GM11168 (cell line): ENCODE results near the gene SLX9.

ENCODE experiments used
- in situ Hi-C: fragments of 300-500 bp; cut with MboI; formaldehyde crosslinking; loops from one replicate; pipeline ENCODE4 v1.12.0; 2022; ENCODE audit warnings: low sequenced_read_pairs; ENCODE audit not compliant: unreplicated experiment

SLX9 gene

DNA sequence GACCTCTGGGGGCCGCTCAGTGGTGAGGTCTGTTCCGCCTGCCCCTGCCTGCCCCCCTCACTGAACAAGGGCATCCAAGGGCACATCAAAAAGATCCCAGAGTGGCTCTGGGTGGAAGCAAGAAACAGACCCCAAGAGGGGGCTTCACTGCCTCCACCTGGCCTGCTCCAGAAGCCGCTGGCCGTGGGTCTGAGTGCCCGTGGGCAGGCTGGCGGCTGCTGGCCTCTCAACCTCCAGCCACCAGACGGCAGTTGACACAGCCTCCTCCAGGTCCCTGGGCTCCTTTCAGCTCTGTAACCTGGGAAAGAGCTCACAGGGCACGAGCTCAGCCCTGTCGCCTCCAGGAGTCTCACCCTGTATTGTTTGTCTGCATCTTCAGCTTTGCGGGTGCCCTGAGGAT, 56.3 kb downstream of the SLX9 start:
- in situ Hi-C loops: no loop called here

DNA sequence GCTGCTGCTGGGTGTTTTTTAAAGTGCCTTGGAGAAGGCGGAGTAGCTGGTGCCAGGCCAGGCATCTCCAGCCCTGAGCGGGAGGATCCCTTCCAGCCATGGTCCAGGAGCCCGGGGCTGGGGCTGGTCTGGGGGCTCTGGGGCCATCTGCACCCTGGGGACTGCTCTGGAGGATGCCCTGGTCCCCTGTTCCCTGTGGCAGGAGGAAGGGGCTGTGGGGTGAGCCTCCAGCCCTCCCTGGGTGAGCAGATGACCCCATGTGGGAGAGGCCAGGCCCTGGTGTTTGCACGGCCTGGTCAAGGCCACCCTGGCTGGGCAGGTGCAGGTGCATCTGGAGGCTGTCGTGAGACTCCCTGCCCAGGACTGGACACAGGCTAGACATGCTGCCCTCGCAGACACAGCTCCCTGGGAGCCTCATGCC, 56.7 kb downstream of the SLX9 start:
- in situ Hi-C loops: no loop called here

DNA sequence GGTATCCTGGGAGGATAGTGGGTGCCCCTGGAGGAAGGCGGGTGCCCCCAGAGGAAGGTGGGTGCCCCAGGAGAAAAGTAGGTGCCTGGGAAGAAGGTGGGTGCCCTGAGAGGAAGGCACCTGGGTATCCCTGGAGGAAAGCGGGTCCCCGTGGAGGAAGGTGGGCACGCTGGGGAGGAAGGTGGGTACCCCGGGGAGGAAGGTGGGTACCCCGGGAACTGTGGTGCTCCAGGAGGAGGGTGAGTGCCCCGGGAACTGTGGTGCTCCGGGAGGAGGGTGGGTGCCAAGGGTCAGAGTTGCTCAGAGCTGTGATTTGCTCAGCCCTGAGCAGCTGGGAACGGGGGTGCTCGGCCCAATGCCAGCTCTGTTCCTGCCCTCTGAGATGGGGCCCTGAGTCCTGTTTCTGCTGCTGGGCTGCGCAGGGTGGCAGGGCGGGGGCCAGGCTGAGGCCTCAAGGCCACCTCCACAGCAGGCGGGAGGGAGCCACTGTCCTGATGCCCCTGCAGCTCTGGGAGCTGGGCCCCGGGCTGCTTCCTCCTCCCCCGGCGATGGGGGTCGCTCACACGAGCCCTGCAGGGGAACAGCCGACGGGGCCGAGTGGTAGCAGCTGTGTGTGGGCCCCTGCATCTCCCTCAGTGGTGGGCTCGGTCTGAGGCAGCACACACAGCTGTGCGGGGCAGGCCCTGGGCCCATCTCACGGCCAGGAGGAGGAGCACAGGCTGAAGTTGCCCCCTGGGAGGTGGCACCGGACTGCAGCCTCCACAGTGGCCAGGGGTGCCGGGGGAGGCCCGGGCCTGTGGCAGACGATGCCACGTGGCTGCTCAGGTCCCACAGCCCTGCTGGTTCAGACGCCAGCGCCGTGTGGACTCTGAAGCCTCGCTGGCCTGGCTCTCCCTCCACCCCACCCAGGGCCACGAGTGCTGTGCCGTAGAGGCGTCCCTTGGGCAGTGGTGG, 57.4 kb downstream of the SLX9 start:
- in situ Hi-C loops: no loop called here

DNA sequence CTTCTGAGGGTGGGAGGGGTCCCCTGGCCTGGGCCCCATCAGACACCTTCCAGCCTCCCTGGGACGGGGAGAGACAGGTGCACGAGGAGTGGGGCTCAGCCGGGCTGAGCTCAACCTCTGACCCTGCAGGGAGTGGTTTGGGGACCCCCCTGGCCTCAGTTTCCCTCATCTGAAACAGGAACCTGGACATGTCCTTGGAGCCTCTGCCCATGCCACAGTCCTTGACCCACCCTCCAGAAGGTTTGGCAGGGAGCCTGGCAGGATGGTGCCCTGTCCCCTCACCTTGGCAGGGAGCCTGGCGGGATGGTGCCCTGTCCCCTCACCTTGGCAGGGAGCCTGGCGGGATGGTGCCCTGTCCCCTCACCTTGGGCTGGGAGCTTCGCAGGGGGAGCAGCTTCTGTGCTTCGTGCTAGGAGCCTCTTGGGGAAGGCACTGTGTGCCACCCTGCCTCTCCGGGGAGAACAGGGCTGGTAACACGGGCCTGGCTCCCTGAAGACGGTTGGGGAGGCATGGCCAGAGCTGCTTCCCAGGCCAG, 58.3 kb downstream of the SLX9 start:
- in situ Hi-C loops: no loop called here

DNA sequence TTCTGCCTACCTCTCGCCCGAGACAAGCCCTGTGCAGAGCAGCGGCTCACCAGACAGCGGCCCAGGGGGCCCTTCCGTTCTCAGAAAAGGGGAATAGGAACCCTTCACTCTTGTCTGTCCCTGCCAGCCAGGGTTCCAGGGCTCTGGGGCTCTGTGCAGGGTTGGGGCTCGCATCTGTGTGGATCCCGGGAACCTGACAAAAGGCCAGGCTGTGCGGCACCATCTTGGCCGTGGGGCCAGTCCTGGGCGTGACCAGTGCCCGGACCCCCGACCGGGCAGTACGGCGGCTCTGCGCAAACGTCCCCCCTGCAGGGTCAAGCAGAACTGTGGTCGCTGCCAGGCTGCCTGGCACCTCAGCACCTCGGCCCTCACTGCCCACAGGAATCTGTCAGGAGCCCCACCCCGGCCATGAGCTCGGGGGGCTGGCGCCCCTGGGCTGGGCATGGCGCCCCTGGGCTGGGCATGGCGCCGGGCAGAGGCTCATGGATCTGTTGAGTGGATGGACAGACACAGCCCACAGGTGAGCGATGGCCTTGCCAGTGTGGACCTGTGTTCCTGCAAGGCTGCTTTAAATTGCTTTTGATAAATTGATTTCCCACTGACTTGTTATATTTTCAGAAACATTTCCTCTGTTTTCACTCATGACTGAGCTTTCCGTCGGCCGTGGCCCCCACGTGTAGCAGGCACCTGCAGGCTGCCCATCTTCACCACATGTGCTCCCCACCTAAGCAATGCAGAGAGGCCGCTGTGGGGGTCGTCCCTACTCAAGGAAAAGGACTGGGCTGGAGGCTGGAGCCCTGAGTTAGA, 59.0 kb downstream of the SLX9 start:
- in situ Hi-C loops: no loop called here

DNA sequence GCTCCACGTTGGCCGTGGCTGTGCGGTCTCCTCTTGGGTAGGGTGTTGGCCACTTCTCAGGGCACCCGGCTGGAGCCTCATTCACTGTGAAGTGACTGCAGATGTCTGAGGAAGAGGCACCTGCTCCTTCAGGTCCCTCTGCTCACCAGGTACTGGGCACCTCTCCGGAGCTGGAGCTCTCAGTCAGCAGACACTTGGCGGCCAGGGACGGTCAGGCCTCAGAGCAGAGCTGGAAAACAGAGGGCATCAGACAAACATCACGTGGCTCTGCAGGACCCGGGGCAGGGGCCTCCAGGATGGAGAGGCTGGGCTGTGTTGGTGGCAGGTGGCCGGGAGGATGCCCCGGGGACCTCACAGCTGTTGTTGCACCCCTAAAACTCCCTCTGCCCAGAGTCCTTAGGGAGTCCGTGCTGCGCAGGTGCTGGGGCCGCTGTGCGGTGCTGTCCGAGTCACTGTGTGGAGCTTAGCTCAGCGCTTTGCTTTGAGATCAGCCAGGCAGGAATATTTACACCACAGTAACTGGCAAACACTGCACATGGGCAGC, 59.7 kb downstream of the SLX9 start:
- in situ Hi-C loops: no loop called here

DNA sequence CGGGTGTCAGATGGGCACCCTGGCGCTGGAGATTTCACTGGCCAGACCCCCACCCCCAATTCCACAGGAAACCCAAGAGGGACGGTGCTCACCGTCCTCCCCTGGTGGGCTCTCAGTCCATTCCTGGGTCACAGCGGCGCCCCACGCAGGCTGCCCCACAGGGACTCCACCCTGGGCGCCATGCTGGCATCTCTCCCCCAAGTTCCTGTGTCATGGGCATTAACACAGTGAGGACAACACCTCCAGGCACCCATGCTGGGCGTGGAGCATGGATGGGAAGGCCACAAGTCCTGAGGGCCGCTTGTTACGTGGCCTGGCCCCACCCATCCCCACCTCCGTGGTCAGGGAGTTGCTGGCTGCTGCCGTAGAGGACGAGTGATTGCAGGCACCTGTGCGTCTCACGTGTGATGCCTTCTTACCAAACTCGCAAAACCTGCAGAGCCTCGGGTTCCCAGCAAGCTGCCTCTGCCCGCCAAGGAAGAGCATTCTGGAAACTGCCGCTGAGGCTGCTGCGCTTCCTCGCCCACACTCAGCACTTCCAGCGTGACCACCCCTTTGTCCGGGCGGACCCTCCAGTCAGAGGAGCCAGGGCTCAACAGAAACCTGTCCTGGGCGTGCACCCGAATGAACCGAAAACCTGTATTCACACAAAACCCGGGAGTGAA, 60.3 kb downstream of the SLX9 start:
- in situ Hi-C loops: no loop called here

DNA sequence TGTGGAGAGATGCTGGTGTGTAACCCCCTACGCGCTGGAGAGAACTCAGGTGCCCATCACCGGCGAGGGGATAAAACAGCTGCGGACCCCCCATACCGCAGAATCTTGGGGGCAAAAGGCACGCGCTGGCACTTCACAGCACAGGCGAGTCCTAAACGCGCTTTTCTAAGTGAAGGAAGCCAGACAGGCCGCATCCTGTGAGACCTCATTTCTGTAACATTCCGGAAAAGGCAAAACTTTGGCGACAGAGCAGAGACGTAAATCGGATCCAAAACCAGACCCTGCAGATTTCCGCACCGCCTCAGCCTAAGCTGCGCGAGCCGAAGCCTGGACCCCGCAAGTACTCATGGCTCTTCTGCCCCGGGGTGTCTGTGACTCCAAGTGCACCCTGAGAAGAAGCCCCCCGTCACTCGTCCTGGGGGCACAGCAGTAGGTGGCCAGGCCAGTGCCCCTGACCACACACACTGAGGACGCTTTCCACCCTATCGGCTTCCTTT, 60.9 kb downstream of the SLX9 start:
- in situ Hi-C loops: no loop called here

DNA sequence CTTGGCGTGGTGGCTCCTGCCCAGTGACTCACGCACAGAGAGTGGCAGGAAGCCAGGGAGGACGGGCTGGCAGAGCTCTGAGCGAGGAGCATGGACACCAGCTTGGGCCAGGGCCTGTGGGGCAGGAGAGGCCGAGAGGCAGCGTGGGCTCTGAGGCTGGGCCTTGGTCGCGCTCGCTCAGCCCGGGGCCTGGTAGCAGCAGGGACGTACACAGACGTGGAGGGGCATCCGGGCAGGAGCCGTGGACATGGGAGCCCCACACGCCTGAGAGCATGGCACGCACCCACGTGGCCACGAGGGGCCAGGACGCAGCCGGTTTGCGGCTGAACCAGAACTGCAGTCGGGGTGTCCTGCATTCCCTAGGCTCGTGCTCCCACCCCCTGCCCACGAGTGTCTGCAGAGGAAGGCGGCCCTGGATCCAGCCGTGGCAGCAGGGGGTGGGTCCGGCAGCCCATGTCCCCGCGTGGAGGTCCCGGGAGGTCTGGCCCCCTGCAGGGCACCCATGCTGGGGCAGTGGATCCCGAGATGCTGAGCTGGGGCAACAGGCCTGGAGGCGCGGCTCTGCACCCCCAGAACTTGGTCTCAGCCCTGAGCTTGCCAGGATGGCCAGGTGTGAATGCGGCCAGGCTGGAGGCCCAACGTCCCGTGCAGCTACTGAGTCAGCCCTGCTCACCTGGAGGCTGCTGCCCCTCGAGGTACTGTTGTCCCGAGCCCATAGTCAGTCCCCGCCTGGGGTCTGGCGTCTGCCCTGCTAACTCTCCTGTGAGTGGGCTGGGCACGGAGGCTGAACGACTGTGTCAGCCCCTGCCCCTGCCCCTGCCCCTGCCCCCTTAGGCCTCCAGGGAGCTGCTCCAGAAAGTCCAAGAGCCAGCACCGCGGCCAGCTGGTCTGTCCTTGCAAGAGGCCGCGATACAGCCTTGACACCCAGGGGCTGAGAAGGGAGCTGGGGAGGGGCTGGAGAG, 61.6 kb downstream of the SLX9 start:
- in situ Hi-C loops: no loop called here

DNA sequence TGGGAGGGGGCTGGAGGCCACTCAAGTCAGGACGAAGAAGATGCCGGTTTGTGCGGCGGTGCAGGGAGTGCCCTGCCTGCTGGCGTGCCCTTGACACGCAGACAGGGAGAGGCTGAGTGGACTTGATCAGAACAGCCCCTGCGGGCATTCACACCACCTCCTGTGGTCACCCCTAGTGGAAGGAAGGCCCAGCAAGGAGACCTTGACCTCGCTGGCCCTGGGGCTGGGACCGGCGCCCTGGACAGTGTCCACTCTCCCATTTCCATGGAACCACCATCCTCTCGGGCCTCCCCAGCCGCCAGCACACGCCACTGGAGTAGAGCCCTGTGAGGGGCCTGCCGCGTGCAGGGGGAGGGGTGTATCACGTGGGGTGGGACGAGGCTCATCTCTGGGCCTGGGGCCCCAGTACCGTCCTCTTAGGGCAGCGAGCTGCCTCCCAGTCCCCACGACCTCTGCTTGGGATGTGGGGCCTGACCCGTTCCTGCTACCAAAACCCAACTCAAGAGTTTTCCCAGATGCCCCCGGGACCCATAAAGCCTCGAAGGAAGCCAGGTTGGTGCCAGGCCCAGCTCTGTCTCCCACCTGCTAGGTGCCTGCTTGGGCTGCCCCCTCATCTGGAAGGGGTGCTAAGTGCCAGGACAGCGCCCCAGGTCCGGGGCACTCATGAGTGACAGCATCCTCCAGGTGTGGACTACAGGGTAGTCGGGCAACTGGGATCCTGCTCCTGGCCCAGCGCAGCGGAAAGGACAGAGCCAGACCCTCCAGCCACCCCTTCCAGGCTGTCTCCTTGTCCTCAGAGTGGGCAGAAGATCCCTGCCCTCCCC, 62.8 kb downstream of the SLX9 start:
- in situ Hi-C loops: no loop called here

DNA sequence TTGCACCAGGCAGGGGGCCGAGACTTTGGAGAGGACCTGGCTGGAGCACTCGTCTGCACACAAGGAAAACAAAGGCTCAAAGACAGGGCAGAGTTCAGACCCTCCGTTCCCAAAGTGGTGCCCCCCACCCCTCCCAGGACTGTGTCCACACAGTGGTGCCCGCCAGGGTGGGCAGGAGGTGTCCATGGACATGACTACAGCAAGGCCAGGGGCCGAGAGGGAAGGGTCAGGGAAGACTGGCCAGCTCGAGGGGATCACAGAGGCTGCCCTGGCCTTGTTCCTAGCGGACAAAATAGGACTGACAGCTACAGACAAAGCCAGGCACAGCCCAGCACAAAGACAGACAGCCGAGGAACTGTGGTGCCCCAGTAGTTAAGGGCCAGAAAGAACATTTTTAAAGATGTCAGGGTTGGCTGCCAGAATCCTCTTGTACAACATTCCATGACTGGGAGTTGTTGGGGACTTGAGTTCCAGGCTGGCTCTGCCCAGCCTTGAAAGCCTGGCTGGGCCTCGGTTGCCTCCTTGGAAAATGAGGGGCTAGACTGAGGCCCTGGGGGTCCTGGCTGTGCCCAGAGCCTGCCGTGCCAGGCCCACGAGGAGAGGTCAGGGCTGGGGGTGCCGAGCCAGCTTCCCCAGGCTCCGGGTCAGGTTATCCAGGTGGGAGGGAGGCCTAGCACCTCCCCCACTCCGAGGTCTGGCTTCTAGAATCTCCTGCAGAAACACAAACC, 63.7 kb downstream of the SLX9 start:
- in situ Hi-C loops: no loop called here

DNA sequence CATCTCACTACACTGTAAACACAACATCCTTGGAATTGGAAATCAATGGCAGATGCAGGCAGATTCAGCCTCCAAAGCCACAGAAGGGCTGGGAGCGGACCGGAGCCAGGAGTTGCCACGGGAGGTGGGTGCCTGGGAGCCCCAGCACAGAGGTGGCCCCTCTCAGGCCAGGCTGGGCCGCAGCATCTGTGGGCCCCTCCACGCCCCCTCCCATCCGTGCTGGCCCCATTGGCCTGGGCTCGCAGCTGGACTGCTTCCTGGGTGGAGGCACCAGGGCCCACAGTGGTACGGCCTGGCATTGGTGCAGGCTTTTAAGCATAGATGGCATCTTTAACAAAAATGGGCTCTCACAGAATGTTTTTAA, 64.2 kb downstream of the SLX9 start:
- in situ Hi-C loops: no loop called here

DNA sequence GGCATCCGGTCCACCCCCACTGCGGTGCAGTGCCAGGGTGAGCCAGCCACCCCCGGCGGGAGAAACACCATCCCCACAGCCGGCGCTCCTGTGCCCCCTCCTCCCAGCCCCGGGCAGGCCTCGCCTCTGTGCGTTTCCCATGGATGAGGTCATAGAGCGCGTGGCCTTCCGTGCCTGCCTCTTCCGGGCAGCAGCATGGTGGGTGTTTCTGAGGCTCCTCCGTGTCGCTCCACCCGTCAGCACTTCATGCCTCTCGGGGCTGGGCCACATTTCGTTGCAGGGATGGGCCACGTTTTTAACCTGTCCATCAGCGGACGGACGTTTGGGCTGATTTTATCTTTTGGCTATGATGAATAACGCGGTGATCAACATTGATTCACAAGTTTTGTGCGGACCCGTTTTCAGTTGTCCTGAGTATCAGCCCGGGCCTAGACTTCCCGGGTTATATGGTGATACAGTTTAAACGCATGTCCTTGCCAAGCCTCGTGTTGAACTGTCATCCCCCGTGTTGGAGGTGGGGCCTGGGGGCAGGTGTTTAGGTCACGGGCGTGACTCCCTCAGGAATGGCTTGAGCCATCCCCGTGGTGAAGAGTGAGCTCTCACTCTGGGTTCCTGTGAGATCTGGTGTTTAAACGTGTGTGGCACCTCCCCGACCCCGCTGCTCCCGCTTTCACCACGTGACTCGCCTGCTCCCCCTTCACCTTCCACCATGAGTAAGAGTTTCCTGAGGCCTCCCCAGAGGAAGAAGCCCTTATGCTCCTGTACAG, 64.8 kb downstream of the SLX9 start:
- in situ Hi-C loops: no loop called here

DNA sequence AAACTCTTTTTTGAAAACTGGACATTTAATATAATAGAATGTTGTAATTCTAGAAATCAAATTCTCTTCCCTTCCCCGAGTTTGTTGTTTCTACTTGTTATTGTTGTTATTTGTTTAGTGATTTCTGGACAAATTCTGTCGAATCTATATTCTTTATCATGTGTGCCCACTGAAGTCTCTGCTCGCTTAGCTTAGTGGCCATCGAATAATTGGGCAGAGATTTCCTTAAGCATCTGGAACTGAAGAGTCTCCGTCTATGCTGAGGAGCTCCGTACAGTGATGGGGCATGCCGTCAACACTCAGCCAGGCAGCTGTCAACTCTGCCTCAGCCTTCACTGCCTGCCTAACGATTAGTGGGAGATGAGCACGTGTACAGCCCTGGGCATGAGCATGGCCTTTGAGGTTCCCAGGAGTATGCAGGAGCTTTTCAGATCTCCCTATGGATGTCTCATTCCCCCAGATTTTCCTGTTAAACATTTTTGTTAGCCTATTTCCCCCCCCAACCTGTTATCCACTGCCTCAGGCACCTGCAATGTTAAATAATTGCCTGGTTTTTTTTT, 66.8 kb downstream of the SLX9 start:
- in situ Hi-C loops: no loop called here

DNA sequence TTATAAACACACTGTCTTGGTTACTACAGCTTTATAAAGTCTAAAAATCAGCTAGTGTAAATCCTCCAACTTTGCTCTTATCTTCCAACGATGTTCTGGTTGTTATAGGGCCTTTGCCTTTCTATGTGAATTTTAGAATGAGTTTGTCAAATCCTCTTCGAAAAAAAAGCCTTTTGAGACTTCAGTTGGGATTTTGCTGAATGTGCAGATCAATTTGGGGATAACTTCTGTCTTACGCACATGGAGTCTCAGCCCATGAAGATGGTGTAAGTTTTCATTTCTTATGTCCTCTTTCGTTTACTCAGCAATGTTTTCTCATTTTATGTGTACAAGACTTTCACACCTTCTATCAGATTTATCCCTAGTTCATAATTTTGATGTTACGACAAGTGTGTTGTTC, 69.8 kb downstream of the SLX9 start:
- in situ Hi-C loops: no loop called here

DNA sequence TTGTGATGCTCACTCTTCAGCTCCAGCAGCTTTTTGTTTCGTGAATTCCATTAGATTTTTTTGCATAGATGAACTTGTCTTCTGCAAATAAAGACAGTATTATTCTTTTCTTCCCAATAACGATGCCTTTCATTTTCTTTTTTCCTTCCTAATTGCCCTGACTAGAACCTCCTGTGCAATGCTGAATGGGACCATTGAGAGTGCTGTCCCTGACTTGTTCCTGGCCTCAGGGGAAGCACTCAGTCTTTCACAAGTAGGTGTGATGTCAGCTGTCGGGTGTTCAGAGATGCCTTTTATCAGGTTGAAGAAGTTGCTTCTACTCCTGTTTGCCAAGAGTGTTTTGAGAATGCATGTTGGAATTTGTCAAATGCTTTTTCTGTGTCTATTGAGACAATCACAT, 70.3 kb downstream of the SLX9 start:
- in situ Hi-C loops: no loop called here

DNA sequence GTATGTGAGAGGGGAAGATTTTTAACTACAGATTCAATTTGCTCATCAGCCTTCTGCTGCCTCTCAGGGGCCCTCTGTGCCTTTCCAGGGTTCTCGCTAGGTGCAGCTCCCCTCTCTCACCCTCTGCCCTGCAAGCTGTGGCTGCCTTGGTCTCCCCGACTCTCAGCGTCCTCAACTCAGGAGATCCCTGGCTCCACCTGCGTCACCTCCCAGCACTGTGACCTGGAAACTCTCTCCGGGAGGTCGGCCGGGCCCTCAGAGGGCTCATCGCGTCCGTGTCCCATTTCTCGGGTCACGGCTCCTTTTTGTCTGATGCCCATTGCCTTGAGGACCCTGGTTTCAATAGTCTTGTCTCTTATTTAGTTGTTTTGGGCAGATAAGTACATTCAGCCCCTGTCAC, 71.0 kb downstream of the SLX9 start:
- in situ Hi-C loops: no loop called here
